Measurements from ENCODE around the gene RNF180.

GRCh38 chr5:64183956-64184355 is 18.3 kb downstream of the RNF180 start:
- TF ChIP-seq SMC3 (conservative IDR thresholded peaks at IDR 0.05; ENCODE audit: poor library complexity) (no peak), CTCF (IDR thresholded peaks at IDR 0.05; ENCODE audit: poor library complexity, severe bottlenecking) (no peak), EZH2 (IDR thresholded peaks at IDR 0.05; ENCODE audit: borderline replicate concordance, insufficient read depth, low read length, poor library complexity, severe bottlenecking) (no peak), TAF1 (IDR thresholded peaks at IDR 0.05; ENCODE audit: low read depth) (no peak), RAD21 (conservative IDR thresholded peaks at IDR 0.05) (no peak), REST (IDR thresholded peaks at IDR 0.05; ENCODE audit: borderline replicate concordance) (no peak), POLR2AphosphoS5 (IDR thresholded peaks at IDR 0.05) (no peak), EP300 (conservative IDR thresholded peaks at IDR 0.05; ENCODE audit: poor library complexity, severe bottlenecking) (no peak)
